Cerebellar cortex (tissue), 1 donor: ENCODE measurements around the gene PMS2.
"Not testable (repeated sequence)": the region's sequence is repeated elsewhere in the genome, so short reads cannot be mapped to it uniquely, and the experiment has no call there.

Experiments used
- DNase-seq: peaks from one replicate; pipeline ENCODE4 v3.0.0-alpha.2; 2015; ENCODE audit warnings: low spot score

Gene PMS2

DNA sequence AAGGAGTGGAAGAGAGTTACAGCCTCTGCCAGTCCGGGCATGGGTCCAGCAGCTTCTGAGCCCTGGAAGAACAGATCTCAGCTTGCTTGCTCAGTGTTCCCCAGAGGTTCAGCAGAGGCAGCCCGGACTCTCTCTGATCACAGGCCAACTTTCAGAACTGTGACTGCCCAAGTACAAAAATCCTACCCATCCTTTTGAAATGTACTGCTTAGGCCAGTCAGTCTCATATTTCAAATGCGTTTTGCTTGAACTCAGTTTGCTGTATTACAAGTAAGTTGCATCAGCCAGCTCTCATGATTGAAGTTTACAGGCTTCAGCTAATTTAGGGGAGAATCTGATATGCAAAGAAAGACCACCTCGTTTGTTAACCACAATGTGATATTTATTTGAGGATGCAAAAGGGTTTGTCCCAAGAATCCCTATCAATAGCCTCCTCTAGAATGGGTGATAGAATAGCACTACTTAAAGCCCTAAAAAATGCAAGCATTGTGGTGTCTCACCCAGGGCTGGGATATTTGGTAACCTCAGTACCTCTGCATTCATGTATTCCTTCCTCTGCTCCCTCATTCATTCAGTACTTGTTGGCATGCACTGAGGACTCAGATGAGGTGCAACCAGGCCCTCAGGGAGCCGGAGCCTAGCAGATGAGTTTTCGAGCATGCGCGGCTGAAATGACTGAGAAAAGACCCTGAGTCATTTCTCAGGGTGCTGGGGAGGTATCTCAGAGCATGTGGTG lies 7.2 kb upstream of the PMS2 start:
- DNase-seq, result peak; percentile 36

DNA sequence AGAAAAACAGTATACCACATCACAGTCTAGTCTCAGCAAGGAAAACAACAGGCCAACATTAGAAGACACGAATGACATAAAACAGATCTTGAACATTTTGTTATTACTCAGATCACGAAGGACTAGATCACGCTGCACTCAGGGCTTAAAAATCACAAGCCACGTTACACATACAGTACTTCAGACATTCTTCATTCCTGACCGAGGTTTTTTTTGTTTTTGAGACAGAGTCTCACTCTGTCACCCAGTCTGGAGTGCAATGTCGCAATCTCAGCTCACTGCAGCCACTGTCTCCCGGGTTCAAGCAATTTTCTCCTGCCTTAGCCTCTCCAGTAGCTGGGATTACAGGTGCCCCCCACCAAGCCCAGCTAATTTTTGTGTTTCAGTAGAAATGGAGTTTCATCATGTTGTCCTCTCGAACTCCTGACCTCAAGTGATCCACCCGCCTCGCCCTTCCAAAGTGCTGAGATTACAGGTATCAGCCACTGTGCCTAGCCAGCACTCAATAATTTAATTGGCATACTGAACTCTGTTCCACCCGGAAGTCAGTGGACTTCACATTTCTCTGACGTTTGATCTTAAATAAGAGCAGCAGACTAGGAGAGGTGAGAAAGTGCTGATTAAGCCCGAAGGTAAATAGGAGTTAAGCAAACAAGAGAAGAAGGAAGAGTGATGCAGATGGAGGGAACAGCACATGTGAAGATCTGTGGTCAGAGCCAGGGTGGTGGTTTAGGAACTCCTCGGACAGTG lies 3.7 kb upstream of the PMS2 start:
- DNase-seq, result no peak

GRCh38 chr7:6011541-6011940 lies 2.7 kb upstream of the PMS2 start:
- DNase-seq, result no peak

GRCh38 chr7:6010370-6010769 lies 1.5 kb upstream of the PMS2 start:
- DNase-seq, result not testable (repeated sequence)

DNA sequence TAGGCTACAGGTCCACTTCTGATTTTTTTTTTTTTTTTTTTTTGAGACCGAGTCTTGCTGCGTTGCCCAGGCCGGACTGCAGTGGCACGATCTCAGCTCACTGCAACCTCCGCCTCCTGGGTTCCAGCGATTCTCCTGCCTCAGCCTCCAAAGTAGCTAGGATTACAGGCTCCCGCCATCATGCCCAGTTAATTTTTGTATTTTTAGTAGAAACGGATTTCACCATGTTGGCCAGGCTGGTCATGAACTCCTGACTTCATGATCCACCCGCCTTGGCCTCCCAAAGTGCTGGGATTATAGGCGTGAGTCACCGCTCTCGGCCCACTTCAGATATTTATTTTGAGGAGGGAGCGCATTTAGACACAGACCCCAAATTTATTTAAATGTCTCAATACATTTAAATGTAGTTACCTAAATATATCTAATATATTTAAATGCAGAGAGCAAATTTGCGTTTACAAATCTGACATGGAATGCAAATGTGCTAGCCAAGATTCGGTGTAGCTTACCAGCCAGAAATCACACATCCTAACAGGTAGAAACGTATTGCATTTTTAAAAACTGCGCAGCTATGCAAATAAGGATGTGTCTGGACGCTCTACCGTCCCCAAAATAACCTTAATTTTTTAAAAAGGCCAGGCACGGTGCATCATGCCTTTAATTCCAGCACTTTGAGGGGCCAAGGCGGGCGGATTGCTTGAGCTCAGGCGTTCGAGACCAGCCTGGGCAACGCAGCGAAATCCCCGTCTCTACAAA lies 836 bp downstream of the PMS2 start:
- DNase-seq, result not testable (repeated sequence)

DNA sequence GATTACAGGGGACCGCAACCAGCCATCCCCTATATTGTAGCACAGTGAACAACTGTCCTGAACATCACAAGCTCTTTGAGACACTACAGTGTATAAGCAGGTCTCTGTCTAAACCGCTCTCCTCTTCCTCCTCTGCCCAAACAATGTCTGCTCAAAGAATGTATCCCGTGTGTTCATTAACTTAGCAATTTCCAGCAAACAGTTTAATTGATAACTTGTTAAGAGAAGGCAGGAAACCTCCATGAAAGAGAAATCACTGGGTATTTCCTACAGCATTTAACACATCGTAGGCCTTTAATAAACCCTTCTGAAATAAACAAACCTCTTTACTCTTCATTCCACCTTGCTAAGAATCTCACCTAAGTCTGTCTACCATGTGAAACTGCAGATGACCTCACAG lies 1.5 kb downstream of the PMS2 start:
- no peak for DNase-seq

DNA sequence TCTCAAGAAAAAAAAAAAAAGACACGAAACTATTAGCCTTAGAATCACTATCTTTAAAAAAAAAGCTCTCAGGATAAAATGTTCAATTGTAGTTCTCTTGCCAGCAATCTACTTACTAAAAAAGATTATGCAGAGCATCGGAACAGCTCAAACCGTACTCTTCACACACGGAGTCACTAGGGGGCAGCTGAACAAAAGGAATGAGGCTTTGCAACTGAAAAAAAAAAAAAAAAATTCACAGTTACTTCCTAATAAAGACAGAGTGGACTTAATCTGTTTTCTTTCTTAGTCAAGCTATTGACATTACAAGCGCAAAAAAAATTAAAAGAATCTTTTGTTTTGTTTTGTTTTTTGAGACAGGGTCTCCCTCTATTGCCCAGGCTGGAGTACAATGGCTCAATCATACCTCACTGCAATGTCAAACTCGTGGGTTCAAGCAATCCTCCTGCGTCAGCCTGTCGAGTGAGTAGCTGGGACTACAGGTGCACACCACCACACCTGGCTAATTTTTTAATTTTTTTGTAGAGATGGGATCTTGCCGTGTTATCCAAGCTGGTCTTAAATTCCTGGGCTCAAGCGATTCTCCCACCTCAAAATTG lies 11.5 kb downstream of the PMS2 start:
- peak; percentile 69 for DNase-seq

DNA sequence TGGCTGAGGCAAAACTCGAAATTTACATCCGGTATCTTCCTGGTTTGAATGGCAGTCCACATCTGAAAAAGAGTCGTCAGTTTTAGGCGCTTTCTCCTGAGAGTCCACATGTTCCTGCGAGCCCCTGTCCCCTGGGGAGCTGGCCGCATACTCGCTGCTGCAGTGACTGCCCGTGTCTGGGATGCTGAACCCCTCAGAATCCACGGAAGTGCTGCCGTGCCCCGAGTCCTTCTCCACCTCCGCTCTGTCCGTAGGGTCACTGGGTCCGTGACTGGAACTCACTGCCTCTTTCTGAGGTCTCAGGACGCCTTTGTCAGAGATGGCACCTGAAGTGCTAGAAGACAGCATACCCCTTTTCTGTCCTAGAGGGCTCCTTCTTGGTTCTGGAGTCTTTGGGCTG lies 21.8 kb downstream of the PMS2 start:
- not testable (repeated sequence) for DNase-seq

DNA sequence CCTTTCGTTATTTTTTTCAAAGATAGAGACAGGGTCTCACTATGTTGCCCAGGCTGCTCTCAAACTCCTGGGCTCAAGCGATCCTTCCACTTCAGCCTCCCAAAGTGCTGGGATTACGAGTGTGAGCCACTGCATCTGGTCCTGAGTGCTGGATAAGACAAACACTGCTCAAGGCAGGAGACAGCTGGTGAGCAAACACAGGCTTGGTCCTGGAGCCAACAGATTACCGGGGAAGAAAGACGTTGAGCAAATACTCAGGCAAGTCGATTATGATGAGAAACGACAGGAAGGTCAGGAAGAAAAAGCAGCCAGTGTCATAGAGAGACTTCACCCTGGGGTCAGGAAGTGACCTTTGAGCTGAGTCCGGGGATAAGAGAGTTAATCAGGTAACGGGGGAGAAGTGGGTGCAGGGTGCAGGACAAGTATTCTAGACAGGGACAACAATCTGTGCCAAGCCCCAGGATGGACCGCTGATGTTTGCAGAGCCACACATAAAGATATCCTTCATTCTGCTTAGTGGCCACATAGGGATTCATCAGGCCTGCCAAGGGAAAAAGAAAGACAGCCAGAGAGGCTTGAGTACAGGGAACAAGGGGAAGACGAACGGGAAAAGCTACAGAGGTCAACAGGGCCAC lies 29.1 kb downstream of the PMS2 start:
- not testable (repeated sequence) for DNase-seq

DNA sequence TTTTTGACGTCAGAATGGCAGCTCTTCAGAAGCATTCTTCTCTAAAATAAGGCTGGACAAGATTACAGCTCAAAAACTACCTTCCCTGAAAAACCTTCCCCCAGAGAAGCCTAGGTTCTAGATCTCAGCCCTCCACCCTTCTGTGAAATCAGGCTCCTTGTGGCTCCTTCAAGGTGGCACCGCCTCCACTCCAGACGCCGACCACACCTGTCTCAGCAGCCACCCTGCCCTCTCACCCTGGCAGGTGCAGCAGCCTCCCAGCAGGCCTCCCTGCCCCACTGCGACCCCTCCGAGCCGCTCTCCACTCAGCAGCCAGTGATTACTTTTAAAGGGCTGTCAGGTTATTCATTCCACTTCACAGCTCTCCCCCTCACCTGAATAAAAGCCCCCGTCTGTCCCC lies 35.3 kb downstream of the PMS2 start:
- DNase-seq, result not testable (repeated sequence)

GRCh38 chr7:5970347-5970911 lies 38.4 kb downstream of the PMS2 start, which contains the start of gene RSPH10B:
Gene RSPH10B (minus strand): TSS chr7:5970689. CDS start chr7:5967116, 3,573 bp downstream.
- DNase-seq, result not testable (repeated sequence)

DNA sequence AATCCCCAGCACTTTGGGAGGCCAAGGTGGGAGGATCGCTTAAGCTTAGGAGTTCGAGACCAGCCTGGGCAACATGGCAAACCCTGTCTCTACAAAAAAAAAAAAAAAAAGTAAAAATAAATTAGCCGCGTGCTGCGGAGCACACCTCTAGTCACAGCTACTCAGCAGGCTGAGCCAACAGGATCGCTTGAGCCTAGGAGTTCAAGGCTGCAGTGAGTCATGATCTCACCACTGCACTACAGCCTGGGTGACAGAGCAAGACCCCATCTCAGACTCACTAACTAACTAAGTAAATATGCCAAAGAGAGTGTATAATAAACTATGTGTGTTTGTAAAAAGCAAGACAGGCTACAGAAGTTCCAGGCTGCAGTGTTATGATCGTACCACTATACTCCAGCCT lies 45.0 kb downstream of the PMS2 start:
- not testable (repeated sequence) for DNase-seq

DNA sequence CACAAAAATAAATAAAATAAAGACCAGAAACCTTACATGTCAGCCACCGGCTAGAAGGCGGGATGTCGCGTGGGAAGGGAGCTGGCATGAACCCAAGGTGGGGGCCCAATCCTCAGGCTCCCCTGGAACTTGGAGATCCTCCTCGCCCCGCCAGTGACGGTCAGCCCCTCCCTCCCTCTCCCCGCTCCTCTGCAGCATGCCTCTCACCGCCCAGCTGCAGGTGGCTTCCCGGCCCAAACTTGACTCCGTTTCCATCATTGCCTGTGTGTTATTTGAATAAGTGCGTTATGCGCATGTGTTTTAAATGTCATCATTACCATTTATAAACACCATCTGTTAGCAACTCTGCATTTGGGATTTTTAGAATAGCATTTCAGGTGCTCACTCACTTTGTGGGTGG lies 45.6 kb downstream of the PMS2 start:
- DNase-seq, result not testable (repeated sequence)

DNA sequence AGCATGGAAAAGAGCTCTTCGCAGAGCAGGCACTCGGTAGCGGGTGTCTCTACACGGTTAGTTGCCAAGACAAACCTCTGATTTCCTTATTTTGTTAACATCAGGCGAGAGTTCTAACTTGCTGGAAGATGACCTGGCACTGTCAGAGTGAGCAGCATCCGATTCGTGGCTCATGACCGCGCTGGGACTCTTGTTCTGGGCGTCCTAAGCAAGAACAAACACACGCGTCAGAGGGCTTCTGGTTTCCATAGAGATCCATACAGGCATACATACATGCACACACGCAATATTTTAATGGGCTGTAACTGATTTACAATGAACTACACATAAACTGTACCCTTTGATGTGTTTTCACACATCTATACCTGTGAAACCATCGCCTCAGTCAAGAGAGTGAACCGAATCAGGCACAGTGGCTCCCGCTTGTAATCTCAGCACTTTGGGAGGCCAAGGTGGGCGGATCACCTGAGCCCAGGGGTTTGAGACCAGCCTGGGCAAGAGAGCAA lies 73.9 kb downstream of the PMS2 start:
- not testable (repeated sequence) for DNase-seq

GRCh38 chr7:5931905-5932644 lies 76.8 kb downstream of the PMS2 start:
- not testable (repeated sequence) for DNase-seq

- DNase-seq, result not testable (repeated sequence)
Measured at GRCh38 chr7:5931250-5931649, 77.6 kb downstream of the PMS2 start.

DNA sequence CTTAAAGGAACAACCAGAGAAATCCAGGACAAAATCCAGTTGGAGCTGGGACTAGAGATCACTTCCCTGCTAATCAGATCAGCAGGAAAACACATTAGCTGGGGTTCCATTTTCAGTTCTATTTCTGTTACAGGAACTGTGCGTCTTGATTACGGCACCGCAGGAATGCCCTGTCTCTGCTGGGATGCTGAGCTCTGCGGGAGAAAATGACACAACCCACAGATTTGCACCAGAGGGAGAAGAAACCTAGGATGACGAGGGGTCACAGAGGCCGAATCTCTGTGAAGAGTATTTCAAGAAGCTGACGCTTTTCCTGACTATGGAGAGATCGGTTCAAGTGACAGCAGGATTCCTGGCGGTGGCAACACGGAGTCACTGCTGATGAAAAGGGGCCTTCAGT lies 78.6 kb downstream of the PMS2 start:
- not testable (repeated sequence) for DNase-seq

DNA sequence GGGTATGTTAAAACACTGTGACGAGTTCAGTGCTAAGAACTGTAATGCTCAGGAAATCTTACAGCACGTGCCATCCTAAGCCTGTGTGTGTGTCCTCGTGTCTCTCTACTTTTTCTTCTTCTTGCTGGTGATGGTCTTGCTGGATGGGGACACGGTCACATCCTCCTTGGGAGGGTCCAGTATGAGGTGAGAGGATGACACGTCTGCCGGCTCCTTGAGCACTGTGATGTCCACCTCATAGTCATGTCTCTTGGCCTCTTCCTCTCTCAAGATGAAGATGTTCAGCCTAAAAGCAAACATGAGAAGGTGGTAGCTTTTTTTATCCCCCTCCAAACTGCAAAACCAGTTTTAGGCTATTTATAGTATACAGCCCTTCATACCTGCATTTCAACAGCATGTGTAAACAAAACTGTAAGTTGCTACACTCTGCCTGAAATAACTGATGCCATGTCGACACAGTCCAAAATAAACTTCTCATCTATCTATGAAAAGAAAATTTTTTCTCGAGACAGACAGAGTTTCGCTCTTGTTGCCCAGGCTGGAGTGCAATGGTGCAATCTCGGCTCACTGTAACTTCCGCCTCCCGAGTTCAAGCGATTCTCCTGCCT lies 82.5 kb downstream of the PMS2 start:
- DNase-seq, result not testable (repeated sequence)

GRCh38 chr7:5924630-5925029 lies 84.2 kb downstream of the PMS2 start:
- not testable (repeated sequence) for DNase-seq

DNA sequence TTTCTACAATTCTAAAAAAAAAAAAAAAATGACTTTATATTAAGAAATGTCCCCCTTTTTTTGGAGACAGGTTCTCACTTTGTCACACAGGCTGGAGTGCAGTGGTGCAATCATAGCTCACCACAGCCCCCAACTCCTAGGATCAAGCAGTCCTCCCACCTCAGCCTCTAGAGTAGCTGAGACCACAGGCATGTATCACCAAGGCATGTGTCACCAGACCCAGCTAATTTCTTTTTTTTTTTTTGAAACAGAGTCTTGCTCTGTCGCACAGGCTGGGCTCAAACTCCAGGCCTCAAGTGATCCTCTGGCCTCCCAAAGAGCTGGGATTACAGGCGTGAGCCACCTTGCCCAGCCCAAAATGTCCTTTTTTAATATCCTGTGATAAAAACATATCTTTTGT lies 84.7 kb downstream of the PMS2 start:
- DNase-seq, result not testable (repeated sequence)
